Adrenal gland (tissue), 12 donors: ENCODE results near the gene SORBS2. TPM values are rescaled to one million over a fixed set of nuclear protein-coding genes. Genes with fewer than 3 reads are reported as not detected.

Experiments
- DNase-seq, 7 donors: peaks; one replicate each; pipeline ENCODE4 v3.0.0-alpha.2; 2019 to 2020
- H3K27ac ChIP-seq, 5 donors: fragments of 200-600 bp; sonication (generic) in 4 of 5; 1 replicate in 3 of 5; 2 replicates in 2 of 5; pipeline versions ENCODE4 v1.5.1 to v1.8.0; 2016 to 2020; ENCODE audit warnings: mild to moderate bottlenecking in 1 of 5
- H3K27me3 ChIP-seq: fragments of 200-600 bp; 2 replicates; pipeline ENCODE4 v1.8.0; 2021
- H3K36me3 ChIP-seq, 2 donors: fragments of 200-600 bp; replicated peaks in 1 of 2; 1 replicate in 1 of 2; 2 replicates in 1 of 2; pipeline versions ENCODE4 v1.5.1 to v1.8.0; 2018 to 2022
- H3K4me1 ChIP-seq, 2 donors: fragments of 200-600 bp; replicated peaks in 1 of 2; 1 replicate in 1 of 2; 2 replicates in 1 of 2; pipeline versions ENCODE4 v1.5.1 to v1.8.0; 2018 to 2021
- H3K4me3 ChIP-seq, 4 donors: fragments of 200-600 bp; sonication (generic) in 3 of 4; one replicate each; pipeline ENCODE4 v1.5.1; 2016 to 2018
- H3K9me3 ChIP-seq, 3 donors: fragments of 200-600 bp; sonication (generic) in 1 of 3; replicated peaks in 1 of 3; 1 replicate in 2 of 3; 2 replicates in 1 of 3; pipeline versions ENCODE4 v1.5.1 to v1.8.0; 2016 to 2021
- CTCF ChIP-seq, 6 experiments: fragments of 450-650 bp in 4 of 6; fragments of 200-600 bp in 2 of 6; sonication (generic) in 1 of 6; IDR thresholded peaks; 1 replicate in 5 of 6; 2 replicates in 1 of 6; pipeline versions ENCODE4 v1.5.1 to v1.8.0; 2016 to 2021; ENCODE audit warnings: antibody characterized with exemption in 6 of 6, mild to moderate bottlenecking in 2 of 6, moderate library complexity in 1 of 6
- POLR2A ChIP-seq, 2 donors: fragments of 450-650 bp; IDR thresholded peaks; one replicate each; pipeline ENCODE4 v1.6.1; 2017; ENCODE audit warnings: antibody characterized with exemption in 2 of 2, mild to moderate bottlenecking in 2 of 2, moderate library complexity in 1 of 2
- WGBS, 4 donors: extraction: QIAGEN DNeasy Blood & Tissue Kit in 2 of 4; methylation state at CpG; one replicate each; pipeline versions ENCODE4 v1.1.5 to v1.1.7; 2013 to 2017; 5-methylcytosine and 5-hydroxymethylcytosine counted together
- intact Hi-C, 2 donors: fragments of 100-400 bp; cut with DNase I; formaldehyde crosslinking; loops; one replicate each; pipeline versions ENCODE4 v1.14.1 to v1.15.0; 2022 to 2023
- polyA plus RNA-seq, 3 donors: library from polyadenylated mRNA; stranded (reverse); fragments of 200-250 nt in 2 of 3; fragments of 350-450 nt in 1 of 3; fragmentation: Illumina TruSeq in 1 of 3; extraction: RNeasy Lipid Tissue Mini Kit (QIAGEN cat#74804) in 1 of 3; gene quantifications; one replicate each; pipeline ENCODE4 v1.2.3, GENCODE V29; 2013 to 2014
- total RNA-seq, 9 donors: library from RNA; depleted of rRNA in 4 of 9; stranded (reverse); fragments of >200 nt in 4 of 9; fragments of 120-200 nt in 1 of 9; fragmentation: NEBNext Ultra II Directional in 1 of 9; extraction: Animal tissue kit (Norgen Biotek cat#: 25700) in 1 of 9; gene quantifications; one replicate each; pipeline versions ENCODE4 v1.1.0 to v1.2.4, GENCODE V29; 2013 to 2023
- donor health status: healthy with polysubstance abuse.
- donor health status: Bipolar disorder and iron deficiency.
- donor health status: DM: yes; HTN: yes; CAD: no.
- donor health status: DM: no; HTN: no; CAD: no.
- donor health status: DM: no; HTN: no; CAD: no.
- donor health status: DM: yes; HTN: yes; CAD: no.

Gene SORBS2
- total and polyA plus RNA-seq, 12 donors = 126 to 875 (median 582) TPM

GRCh38 chr4:185748901-185749390 is 63.0 kb downstream of the SORBS2 start:
- TF ChIP-seq CTCF (IDR thresholded peaks at IDR 0.05) = no peak
- no peaks in the 10 kb centered on the region for H3K36me3 ChIP-seq
- no peaks in the 10 kb centered on the region for H3K9me3 ChIP-seq
- no peak for DNase-seq
- H3K27me3 ChIP-seq = no peaks in the 10 kb centered on the region
- intact Hi-C loops = no loop called here
- WGBS, 4 donors = 91 to 100% (median 94%) methylated on average over 3 of the region's 3 CpGs
- peaks cover 0 to 6% of the 10 kb centered on the region in 2 donors for H3K4me1 ChIP-seq
- H3K27ac ChIP-seq = peak overlapping the region in 1 of 5 donors; percentile 9
- H3K4me3 ChIP-seq = no peak overlapping the region

GRCh38 chr4:185745891-185746290 is 66.1 kb downstream of the SORBS2 start:
- no peak overlapping the region for H3K4me3 ChIP-seq
- H3K9me3 ChIP-seq = no peaks in the 10 kb centered on the region
- peaks cover 24 to 30% of the 10 kb centered on the region in 2 donors for H3K4me1 ChIP-seq
- H3K27ac ChIP-seq = no peak overlapping the region
- DNase-seq = no peak
- H3K36me3 ChIP-seq = no peaks in the 10 kb centered on the region
- WGBS, 4 donors = 83 to 93% (median 89%) methylated on average over 9 of the region's 9 CpGs
- intact Hi-C loops = no loop called here
- H3K27me3 ChIP-seq = no peaks in the 10 kb centered on the region
- TF ChIP-seq POLR2A (IDR thresholded peaks at IDR 0.05) = no peak
- no peak for TF ChIP-seq CTCF (IDR thresholded peaks at IDR 0.05)

DNA sequence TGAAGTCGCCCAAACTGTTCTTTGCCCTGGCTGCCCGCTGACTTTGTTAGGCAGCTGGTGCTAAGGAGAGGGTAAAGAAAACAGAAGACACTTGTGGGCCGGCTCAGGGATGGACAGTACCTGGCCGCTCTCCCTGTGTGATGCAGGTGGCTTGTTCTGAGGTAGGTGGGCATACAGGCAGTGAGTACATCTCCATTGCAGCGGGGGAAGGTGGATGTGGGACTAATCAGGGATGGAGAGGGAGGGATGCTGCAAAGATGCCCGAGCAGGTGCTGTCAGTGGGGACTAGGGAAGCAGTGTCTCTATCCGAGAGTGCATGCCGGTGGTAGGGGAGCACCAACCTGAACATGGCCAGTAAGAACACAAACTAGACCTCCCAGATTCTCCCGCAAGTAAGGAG is 67.0 kb downstream of the SORBS2 start:
- H3K9me3 ChIP-seq = no peaks in the 10 kb centered on the region
- no peak for TF ChIP-seq CTCF (IDR thresholded peaks at IDR 0.05)
- H3K36me3 ChIP-seq = no peaks in the 10 kb centered on the region
- no peak overlapping the region for H3K4me3 ChIP-seq
- H3K27ac ChIP-seq = no peak overlapping the region
- no peak for DNase-seq
- 95 to 98% (median 96%) methylated on average over 9 of the region's 9 CpGs for WGBS, 4 donors
- peaks cover 31 to 34% of the 10 kb centered on the region in 2 donors for H3K4me1 ChIP-seq
- no peaks in the 10 kb centered on the region for H3K27me3 ChIP-seq
- intact Hi-C loops = no loop called here

DNA sequence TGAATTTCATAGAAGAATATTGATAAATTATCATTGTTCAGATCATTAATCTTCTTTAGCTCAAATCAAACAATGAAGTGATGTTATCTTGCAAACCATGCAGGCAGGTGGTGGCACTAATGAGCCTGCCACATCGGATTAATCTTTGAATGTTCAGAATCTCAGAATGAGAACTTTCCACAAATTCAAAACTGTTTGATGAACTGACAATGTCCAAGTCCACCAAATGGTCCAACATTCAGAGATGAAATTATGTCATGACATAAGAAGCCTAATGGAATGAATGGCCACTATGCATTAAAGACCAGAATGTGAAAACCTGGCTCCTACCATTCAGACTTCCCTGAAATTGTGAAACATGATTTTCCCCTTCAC is 67.5 kb downstream of the SORBS2 start:
- Histone ChIP-seq H3K9me3 (no peaks in the 10 kb centered on the region), H3K27ac (no peak overlapping the region), H3K27me3 (no peaks in the 10 kb centered on the region), H3K4me1 (peaks cover 36 to 39% of the 10 kb centered on the region in 2 donors), H3K4me3 (no peak overlapping the region), H3K36me3 (no peaks in the 10 kb centered on the region)
- intact Hi-C loops = no loop called here
- 76 to 92% (median 89%) methylated on average over 1 of the region's 1 CpG for WGBS, 4 donors
- no peak for DNase-seq
- TF ChIP-seq POLR2A (IDR thresholded peaks at IDR 0.05) (no peak), CTCF (IDR thresholded peaks at IDR 0.05) (no peak)
